ENCODE results near the gene INKA2.

Gene INKA2

DNA sequence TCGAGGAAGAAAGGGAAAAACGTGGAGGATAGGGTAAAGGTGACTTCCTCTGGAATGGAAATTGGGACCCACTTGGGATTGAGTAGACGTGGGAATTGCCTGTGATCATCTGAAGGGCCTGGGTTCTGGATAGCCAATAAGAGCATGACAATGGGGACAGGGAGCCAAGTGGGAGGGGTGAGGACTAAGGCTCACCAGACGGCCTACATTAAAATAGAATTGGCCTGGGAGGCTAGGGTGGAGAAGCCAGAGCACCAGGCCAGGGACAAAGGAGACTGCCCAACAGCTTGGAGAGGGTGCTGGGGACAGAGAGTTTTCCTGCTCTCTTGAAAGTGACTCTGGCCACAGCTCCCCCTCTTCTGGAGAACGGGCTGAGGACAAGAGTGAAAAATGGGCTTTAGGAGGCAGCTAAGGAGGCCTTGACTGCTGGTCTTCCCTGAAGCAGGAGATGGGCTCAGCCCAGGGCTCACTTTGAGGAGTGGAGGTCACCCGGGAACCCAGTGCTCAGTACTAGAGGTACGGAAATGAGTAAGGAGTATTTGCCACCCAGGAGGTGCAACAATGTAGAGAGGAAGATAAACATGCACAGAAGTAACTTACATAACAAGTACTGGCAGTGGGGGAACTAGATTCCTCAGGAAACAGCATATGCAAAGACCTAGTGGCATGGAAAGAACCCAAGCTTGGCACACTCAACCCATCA, 18.8 kb downstream of the INKA2 start:
- Histone ChIP-seq H3F3A (ENCODE audit: low read depth) (no peaks in the 10 kb centered on the region), H3K9me2 (replicated peaks; ENCODE audit: low read depth, low read length) (no peaks in the 10 kb centered on the region), H3K27me3 (ENCODE audit: insufficient read depth, low read length, poor library complexity, severe bottlenecking) (no peaks in the 10 kb centered on the region), H3K4me3 (ENCODE audit: low read length, poor library complexity, severe bottlenecking) (no peak overlapping the region), H3K36me3 (ENCODE audit: insufficient read depth, low read length) (peaks cover 3% of the 10 kb centered on the region; the same call in 1 of the 2 replicates), H3K4me2 (ENCODE audit: low read depth, low read length, poor library complexity, severe bottlenecking) (no peak overlapping the region), H3K9me3 (ENCODE audit: insufficient read depth, low read depth, low read length) (no peaks in the 10 kb centered on the region), H2AFZ (ENCODE audit: low read length) (no peak overlapping the region), H3K4me1 (ENCODE audit: insufficient read depth, low read length, poor library complexity, severe bottlenecking) (no peaks in the 10 kb centered on the region), H3K79me2 (ENCODE audit: insufficient read depth, low read length) (no peaks in the 10 kb centered on the region), H3K9ac (ENCODE audit: low read depth, low read length, poor library complexity, severe bottlenecking) (no peak overlapping the region), H4K20me1 (ENCODE audit: insufficient read depth, low read length, poor library complexity, severe bottlenecking) (no peaks in the 10 kb centered on the region)
- TF ChIP-seq EZH2phosphoT487 (IDR thresholded peaks at IDR 0.05; ENCODE audit: borderline replicate concordance), result no peak
- no peak for TF ChIP-seq CTCF (conservative IDR thresholded peaks at IDR 0.05; ENCODE audit: low read length)

GRCh38 chr1:111719674-111720132, 19.5 kb downstream of the INKA2 start:
- Histone ChIP-seq H3K27me3 (ENCODE audit: insufficient read depth, low read length, poor library complexity, severe bottlenecking) (no peaks in the 10 kb centered on the region), H3K4me3 (ENCODE audit: low read length, poor library complexity, severe bottlenecking) (no peak overlapping the region), H3F3A (ENCODE audit: low read depth) (no peaks in the 10 kb centered on the region), H3K4me1 (ENCODE audit: insufficient read depth, low read length, poor library complexity, severe bottlenecking) (no peaks in the 10 kb centered on the region), H3K4me2 (ENCODE audit: low read depth, low read length, poor library complexity, severe bottlenecking) (no peak overlapping the region), H3K36me3 (ENCODE audit: insufficient read depth, low read length) (peaks cover 3% of the 10 kb centered on the region; the same call in 1 of the 2 replicates), H3K79me2 (ENCODE audit: insufficient read depth, low read length) (no peaks in the 10 kb centered on the region), H2AFZ (ENCODE audit: low read length) (no peak overlapping the region), H3K9ac (ENCODE audit: low read depth, low read length, poor library complexity, severe bottlenecking) (no peak overlapping the region), H4K20me1 (ENCODE audit: insufficient read depth, low read length, poor library complexity, severe bottlenecking) (no peaks in the 10 kb centered on the region), H3K9me2 (replicated peaks; ENCODE audit: low read depth, low read length) (no peaks in the 10 kb centered on the region), H3K9me3 (ENCODE audit: insufficient read depth, low read depth, low read length) (no peaks in the 10 kb centered on the region)
- no peak for TF ChIP-seq CTCF (conservative IDR thresholded peaks at IDR 0.05; ENCODE audit: low read length)
- no peak for TF ChIP-seq EZH2phosphoT487 (IDR thresholded peaks at IDR 0.05; ENCODE audit: borderline replicate concordance)

GRCh38 chr1:111719135-111719534, 20.1 kb downstream of the INKA2 start:
- Histone ChIP-seq H4K20me1 (ENCODE audit: insufficient read depth, low read length, poor library complexity, severe bottlenecking) (no peaks in the 10 kb centered on the region), H2AFZ (ENCODE audit: low read length) (no peak overlapping the region)
- TF ChIP-seq CTCF (conservative IDR thresholded peaks at IDR 0.05; ENCODE audit: low read length) (no peak), EZH2phosphoT487 (IDR thresholded peaks at IDR 0.05; ENCODE audit: borderline replicate concordance) (no peak)

More at GRCh38 chr1:111719135-111719534, 20.1 kb downstream of the INKA2 start:
- Histone ChIP-seq H3K9ac (ENCODE audit: low read depth, low read length, poor library complexity, severe bottlenecking) (no peak overlapping the region), H3K79me2 (ENCODE audit: insufficient read depth, low read length) (no peaks in the 10 kb centered on the region), H3K4me1 (ENCODE audit: insufficient read depth, low read length, poor library complexity, severe bottlenecking) (no peaks in the 10 kb centered on the region), H3K4me3 (ENCODE audit: low read length, poor library complexity, severe bottlenecking) (no peak overlapping the region), H3K4me2 (ENCODE audit: low read depth, low read length, poor library complexity, severe bottlenecking) (no peak overlapping the region), H3K27me3 (ENCODE audit: insufficient read depth, low read length, poor library complexity, severe bottlenecking) (no peaks in the 10 kb centered on the region), H3F3A (ENCODE audit: low read depth) (no peaks in the 10 kb centered on the region), H3K9me2 (replicated peaks; ENCODE audit: low read depth, low read length) (no peaks in the 10 kb centered on the region), H3K36me3 (ENCODE audit: insufficient read depth, low read length) (peaks cover 3% of the 10 kb centered on the region; the same call in 1 of the 2 replicates), H3K9me3 (ENCODE audit: insufficient read depth, low read depth, low read length) (no peaks in the 10 kb centered on the region)

All from Loucy (cell line).